Activated CD4-positive, alpha-beta T cell treated with anti-CD3 and anti-CD28 coated beads for 24 hours (primary cell): ENCODE measurements around the gene CRADD.
"Not testable (repeated sequence)": the region's sequence is repeated elsewhere in the genome, so short reads cannot be mapped to it uniquely, and the experiment has no call there.

ENCODE experiments used
- DNase-seq, 2 donors: peaks; one replicate each; pipeline ENCODE4 v3.0.0-alpha.2; 2020; ENCODE audit warnings: low read depth in 2 of 2

The CRADD gene

DNA sequence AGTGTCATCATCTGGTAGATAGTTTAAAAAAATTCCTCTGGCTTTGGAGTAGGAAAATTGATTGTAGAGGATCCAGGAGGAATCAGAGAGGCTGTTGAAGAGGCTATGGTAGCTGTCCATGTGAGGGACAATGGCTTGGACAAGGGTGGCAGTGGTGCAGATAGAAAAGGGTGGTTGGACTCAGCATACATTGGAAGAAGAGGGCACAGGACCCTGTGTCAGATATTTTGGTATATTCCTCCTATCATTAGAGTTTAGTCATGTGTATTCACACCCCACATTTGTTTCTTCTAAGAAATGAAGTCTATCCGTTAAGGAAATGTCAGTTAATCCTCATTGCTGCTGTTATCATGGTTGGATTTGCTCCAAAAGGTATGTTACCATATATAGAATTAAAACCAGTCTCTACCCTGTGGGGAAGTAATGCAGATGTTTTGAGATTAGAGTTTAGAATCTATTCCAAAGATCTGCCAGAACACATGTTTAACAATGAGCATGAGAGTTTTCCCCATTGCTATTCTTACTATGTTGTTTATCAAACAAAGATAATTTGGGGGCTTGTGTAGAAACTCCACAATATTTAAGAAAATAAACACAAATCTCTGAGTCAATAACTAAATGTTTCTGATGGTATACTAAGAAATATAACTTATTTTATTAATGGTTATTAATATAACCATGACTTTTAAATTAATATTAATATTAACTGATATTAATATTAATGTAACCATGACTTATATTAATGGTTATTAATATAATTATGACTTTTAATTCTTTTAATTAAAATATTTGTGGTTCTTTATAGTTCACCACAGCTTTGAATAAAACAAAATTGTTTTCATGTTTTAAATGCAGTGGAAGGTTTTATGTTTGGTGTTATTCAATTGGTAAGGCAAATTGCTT, 80.9 kb downstream of the CRADD start:
- DNase-seq, result no peak

GRCh38 chr12:93758801-93759373, 81.7 kb downstream of the CRADD start:
- no peak for DNase-seq

GRCh38 chr12:93759512-93760081, 82.4 kb downstream of the CRADD start:
- DNase-seq, result no peak

DNA sequence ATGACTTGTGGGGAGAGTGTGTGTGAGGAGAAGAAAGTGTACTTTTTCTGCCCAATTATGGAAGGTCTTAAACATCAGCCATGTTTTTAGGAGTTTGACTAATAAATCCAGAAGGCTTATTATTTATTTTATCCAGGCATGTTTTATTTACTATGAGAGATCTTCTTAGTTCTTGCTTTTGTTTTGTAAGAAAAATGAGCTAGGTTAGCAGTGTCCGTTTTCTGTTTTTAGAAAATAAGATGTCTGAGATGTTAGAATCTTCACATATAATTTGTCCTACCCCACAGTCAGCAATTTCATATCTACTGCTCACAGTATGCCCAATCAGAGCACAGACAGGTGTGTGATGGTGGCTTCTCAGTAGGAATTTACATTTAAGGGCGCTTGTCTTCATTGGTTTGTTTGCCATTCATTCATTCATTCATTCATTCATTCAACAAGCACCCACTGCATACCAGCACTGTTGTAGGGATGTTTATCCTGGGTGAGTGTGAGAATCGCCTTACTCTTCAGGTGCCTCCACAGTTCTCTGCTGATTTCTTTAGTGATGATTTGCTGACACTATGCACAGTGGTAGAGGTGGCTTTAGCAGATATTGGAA, 83.2 kb downstream of the CRADD start:
- no peak for DNase-seq

DNA sequence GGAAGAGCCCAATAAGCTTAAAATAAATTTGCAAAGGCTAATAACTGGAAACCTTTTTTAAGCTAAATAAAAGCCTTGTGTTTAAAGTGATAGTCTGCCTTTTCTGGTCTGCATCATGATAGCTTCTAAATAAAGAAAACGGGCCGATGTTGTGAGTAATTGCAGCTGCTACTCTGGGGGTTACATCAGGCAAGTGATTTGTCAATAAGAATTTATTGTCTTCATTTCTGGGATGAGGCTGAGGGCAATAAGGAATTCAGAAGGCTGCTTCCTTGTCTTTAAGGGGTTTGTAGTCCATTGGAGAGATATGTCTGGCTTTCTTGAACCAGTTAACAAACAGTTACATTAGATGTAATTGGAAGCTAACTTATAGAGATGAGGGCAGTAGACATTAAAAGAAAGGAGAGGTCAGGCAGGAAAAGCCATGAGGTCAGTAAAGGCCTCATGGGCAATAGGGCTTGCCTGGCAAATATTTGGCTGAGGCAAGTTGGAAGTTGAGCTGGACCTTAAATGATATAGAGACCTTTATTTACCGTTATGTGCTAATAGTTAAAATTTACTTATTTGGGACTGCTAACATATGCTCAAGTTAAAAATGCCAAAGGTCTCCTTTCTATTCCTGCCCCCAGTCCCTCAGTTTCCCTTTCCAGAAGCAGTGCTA, 85.0 kb downstream of the CRADD start:
- DNase-seq, result no peak

DNA sequence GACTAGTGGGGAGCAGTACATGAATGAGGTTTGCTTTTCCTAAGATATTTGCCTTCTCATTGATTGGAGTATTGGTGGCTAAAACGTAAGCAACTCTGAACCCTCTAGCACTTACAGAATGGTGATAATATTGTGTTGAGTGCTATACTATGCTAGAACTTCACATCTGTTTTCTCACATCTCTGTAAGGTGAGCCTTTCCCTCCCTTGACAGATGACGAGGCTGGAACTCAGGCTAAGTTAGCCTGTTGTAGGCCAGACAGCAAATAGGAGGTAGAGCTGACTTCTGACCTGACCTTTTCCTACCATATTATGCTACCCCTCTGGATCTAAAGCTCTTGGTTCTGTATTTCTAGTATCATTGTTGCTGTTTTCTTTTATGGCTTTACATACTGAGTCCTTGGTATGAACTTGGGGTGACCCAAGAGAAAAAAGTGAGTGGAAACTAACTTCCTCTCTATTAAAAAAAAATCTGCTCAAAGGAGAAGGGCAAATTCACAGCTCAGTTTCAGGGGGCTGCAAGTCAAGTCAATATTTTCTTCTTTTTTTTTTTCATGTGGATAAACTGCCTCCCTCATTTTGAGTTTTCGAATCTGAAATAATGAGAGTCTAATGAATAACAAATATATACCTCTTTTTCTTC, 85.9 kb downstream of the CRADD start:
- no peak for DNase-seq

GRCh38 chr12:93763746-93764147, 86.6 kb downstream of the CRADD start:
- DNase-seq, result no peak

DNA sequence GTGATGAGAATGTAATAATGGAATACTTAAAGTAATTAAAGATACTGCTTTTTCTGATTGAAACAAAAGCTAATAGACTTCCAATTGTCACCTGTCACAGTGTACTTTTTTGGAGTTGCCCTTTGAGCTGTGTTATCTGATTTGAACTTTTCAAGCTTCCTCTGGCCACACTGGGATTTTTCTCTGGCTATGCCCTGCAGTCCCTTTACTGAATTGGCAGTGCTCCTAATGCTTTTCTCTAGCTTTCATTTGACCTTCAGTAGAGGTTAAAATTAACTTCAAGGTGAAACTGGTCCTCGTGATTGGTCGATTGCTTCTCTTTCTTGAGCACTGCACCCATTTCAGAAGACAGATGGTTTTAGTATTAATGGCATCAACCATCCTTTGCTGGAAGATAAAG, 89.2 kb downstream of the CRADD start:
- DNase-seq, result no peak

DNA sequence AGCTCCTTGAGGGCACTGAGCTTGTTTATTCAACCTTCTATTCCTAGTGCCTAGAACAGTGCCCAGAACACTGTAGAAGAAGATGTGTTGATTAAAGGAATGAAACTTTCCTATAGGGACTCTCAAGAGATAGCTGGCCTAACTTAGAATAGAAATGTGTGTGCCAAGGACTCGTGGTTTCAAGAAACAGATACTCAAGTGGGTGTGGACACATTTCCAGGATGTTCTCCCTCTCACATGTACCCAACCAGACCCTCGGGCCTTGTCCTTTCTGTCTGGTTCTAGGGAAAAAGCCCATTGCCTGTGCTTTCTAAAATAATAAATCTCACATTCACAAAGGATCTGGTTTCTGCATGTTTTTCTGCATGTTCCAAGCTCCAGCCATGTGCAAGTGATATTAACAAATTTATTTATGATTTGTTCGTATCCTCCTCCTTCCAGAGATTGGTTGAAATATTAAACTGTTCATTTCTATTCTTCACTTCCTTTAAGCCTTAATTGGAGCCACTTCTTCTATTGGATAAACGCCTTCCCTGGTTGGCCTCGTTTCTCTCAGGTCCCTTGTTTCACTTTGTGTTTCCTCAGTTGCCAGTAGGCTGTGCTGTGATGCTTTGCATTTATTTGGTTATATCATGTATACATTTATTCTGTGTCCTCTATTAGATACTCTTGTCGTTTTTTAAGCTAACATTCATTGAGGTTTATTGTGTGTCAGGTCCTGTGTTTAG, 89.8 kb downstream of the CRADD start:
- no peak for DNase-seq

DNA sequence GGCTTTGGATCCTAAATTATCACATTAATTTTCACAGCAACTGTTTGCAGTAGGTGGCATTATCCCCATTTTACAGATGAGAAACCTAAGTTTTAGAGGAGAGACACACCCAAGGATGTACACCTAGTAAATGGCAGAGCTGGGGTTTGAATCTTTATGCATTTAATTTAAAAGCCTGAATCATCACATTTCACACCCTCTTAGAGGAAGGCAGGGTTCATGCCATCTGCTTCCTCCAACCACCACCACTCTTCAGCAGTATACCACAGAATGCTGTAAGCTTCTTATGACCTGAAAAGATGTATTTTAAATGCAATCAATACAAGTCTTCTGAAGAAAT, 90.3 kb downstream of the CRADD start:
- DNase-seq, result no peak

DNA sequence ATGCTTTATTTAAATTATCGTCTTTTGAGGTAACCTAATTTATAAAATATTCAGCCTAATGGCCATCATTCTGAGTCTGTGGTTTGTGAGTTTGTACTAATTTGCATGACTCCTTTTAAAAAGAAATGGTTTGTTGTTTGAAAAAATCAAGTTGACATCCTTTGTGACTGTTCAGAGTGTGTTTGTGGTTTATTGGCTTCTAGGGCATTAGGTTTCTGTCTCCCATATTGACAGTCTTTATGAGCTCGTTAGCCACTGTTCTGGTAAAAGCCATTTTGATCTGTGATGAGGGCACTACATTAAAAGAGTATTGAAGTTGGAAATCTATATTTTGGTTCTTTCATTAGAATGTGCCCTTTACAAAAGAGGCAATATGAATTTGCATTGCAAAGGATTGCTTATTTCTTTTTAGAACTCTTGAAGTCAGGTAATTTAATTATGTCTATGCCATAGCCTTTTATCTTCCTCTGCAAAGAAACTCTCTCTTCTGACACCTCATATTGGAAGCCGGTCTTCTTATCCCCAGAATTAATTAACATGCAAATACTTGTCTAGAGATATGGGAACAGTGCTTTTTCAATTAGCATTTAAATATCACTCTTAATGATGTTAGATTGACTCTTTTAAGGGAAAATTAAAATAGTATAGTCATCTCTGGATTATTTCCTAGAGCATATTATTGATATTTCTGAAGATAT, 95.0 kb downstream of the CRADD start:
- no peak for DNase-seq

DNA sequence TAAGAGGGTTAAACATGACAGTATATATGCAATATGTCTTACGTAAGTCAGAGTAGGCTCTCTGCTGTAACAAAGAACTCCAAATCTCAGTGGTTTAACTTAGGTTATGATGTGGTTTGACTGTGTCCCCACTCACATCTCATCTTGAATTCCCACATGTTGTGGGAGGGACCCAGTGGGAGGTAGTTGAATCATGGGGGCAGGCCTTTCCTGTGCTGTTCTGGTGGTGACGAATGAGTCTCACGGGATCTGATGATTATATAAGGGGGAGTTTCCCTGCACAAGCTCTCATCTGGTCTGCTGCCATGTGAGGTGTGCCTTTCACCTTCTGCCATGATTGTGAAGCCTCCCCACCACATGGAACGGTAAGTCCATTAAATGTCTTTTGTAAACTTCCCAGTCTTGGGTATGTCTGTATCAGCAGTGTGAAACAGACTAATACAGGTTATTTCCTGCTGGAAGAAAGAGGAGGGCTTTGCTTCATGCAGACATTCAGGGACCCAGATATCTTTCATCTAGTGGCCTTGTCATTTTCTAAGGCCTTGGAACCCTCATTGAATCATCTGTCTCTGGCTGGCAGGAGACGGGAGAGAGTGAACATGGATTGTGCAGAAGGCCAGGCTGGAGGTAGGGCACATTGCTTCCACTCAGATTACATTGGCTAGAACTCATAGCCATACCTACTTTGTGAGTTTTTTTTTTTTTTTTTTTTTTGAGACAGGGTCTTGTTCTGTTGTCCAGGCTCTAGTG, 96.1 kb downstream of the CRADD start:
- DNase-seq, result peak; percentile 28 to 41

DNA sequence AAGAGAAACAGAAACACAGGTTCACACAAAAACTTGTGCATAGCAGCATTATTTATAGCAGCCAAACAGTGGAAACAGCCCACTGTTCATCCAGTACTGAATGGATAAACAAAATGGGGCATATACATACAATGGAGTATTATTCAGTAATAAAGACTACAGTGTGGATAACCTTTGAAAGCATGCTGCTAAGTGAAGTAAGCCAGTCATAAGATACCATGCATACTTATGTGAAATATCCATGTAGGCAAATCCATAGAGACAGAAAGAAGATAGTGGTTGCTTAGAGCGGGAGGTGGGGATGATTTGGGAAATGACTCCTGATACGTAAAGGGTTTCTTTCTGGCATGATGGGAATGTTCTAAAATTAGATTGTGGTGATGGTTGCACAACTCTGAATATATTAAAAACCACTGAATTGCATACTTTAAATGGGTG, 99.4 kb downstream of the CRADD start:
- DNase-seq, result no peak

DNA sequence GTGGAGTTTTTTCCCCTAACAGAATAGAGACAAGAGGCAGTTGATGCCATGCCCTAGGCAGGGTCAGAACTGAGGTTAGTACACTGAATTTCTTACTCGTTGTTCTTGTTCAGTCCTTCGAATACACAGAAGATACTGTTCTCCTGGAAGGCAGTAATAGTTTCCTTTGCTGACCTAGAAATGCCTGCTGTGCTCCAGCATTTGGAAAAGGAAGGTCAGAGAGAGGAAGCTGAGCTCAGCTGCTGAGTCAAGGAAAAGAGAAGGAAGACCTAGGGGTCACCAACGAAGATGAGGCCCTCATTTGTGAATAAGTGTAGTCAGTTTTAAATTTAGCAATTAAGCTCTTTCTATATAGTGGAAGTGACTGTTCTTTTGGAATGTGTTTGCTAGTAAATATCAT, 100.1 kb downstream of the CRADD start:
- no peak for DNase-seq

GRCh38 chr12:93778306-93778705, 101.1 kb downstream of the CRADD start:
- no peak for DNase-seq

GRCh38 chr12:93778766-93779165, 101.6 kb downstream of the CRADD start:
- DNase-seq, result no peak

DNA sequence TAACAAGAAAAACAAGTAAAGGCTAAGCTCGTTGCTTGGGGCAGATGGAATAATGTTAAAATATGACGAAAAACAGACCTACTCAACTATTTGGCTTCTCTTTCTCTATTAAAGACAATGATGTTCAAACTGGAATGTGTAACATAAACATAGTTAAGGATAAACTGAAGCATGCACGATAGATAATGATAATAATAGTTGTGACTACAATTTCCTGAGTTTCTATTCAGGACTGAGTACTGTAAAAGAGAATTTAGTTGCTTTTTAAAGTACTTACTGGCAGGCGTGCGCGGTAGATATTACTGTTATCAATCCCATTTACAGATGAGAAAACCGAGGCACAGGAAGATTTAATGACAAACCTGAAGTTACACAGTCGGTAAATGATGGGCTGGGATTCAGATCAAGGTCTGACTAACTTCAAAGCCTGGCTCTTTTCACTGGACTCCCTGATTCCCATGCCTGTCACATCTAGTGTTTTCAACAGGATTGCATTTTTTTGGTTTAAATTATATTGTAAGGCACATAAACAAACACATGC, 103.0 kb downstream of the CRADD start:
- no peak for DNase-seq

- not testable (repeated sequence) for DNase-seq
These were observed 103.7 kb downstream of the CRADD start for GRCh38 chr12:93780886-93781285.

GRCh38 chr12:93781961-93782360, 104.8 kb downstream of the CRADD start:
- DNase-seq, result not testable (repeated sequence)
